HepG2 (cell line): ENCODE data around the gene KRT32.

ENCODE experiments used
- CHD4 ChIP-seq: fragments of 200-600 bp; sonication (generic); IDR thresholded peaks from 2 replicates; pipeline ENCODE4 v1.7.0; 2017; ENCODE audit warnings: mild to moderate bottlenecking, low read length, borderline replicate concordance
- MAFK ChIP-seq, 2 experiments: IDR thresholded peaks in 1 of 2; conservative IDR thresholded peaks in 1 of 2; 2 replicates each; pipeline ENCODE4 v1.6.1; 2011; ENCODE audit warnings: improper control_type of control experiment in 2 of 2, low read length in 2 of 2
- PCBP2 ChIP-seq: fragments of 200-400 bp; formaldehyde crosslinking; optimal IDR thresholded peaks from 2 replicates; pipeline ENCODE3; 2018; ENCODE audit warnings: low read length, low read depth; ENCODE audit not compliant: poor library complexity, severe bottlenecking
- POLR2AphosphoS5 ChIP-seq: IDR thresholded peaks from 2 replicates; pipeline ENCODE4 v1.6.1; 2012; ENCODE audit warnings: low read depth, low read length
- RAD21 ChIP-seq: fragments of 450-650 bp; formaldehyde crosslinking; IDR thresholded peaks from 2 replicates; pipeline ENCODE4 v1.5.0; 2020; ENCODE audit warnings: mild to moderate bottlenecking
- SRSF9 ChIP-seq: fragments of 200-400 bp; formaldehyde crosslinking; IDR thresholded peaks from 2 replicates; pipeline ENCODE4 v1.6.1; 2018; ENCODE audit warnings: borderline replicate concordance, mild to moderate bottlenecking, low read depth, low read length; ENCODE audit not compliant: insufficient read depth, poor library complexity, severe bottlenecking
- TAF1 ChIP-seq: sonication (generic); formaldehyde crosslinking; IDR thresholded peaks from 2 replicates; pipeline ENCODE4 v1.4.0; 2020; ENCODE audit warnings: missing genetic modification reagents
- ZNF777 ChIP-seq: sonication (generic); formaldehyde crosslinking; IDR thresholded peaks from 2 replicates; pipeline ENCODE4 v1.4.0; 2020; ENCODE audit warnings: missing genetic modification reagents
- TF ChIP-seq, protein P1 (sequence below): sonication (generic); formaldehyde crosslinking; IDR thresholded peaks from 2 replicates; pipeline ENCODE4 v1.5.0; 2020; ENCODE audit warnings: mild to moderate bottlenecking, missing genetic modification reagents, moderate library complexity
- TF ChIP-seq, protein P2 (sequence below): sonication (generic); formaldehyde crosslinking; IDR thresholded peaks from 2 replicates; pipeline ENCODE4 v1.8.0; 2022; ENCODE audit warnings: mild to moderate bottlenecking, missing genetic modification reagents
- TF ChIP-seq, protein P3 (sequence below): sonication (generic); formaldehyde crosslinking; IDR thresholded peaks from 2 replicates; pipeline ENCODE4 v1.4.0; 2020; ENCODE audit warnings: mild to moderate bottlenecking, missing genetic modification reagents, borderline replicate concordance

DNA sequence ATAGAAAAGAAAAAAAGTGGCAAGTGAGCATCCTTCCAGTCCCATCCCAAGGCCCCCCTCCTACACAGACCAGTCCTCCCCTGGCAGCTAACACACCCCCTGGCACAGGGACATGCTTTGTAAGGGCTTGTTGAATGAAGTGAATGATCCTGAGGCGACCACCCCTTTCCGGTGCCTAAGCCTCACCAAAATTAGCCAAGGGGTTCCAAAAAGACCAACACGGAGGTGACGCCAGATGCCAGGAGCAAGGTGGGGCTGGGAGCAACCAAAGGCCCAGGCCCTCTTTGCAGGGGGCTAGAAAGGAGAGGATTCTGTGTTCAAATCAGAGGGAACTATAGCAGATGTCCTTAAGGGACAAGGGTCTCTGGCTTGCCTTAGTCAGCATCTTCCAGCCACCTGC, 8.2 kb upstream of the KRT32 start:
- TF ChIP-seq, protein P1, sequence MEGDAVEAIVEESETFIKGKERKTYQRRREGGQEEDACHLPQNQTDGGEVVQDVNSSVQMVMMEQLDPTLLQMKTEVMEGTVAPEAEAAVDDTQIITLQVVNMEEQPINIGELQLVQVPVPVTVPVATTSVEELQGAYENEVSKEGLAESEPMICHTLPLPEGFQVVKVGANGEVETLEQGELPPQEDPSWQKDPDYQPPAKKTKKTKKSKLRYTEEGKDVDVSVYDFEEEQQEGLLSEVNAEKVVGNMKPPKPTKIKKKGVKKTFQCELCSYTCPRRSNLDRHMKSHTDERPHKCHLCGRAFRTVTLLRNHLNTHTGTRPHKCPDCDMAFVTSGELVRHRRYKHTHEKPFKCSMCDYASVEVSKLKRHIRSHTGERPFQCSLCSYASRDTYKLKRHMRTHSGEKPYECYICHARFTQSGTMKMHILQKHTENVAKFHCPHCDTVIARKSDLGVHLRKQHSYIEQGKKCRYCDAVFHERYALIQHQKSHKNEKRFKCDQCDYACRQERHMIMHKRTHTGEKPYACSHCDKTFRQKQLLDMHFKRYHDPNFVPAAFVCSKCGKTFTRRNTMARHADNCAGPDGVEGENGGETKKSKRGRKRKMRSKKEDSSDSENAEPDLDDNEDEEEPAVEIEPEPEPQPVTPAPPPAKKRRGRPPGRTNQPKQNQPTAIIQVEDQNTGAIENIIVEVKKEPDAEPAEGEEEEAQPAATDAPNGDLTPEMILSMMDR (CRISPR knock-in tag), result no peak
- TF ChIP-seq RAD21 (CRISPR knock-in tag) (no peak), PCBP2 (no peak), TAF1 (no peak), CHD4 (no peak), SRSF9 (no peak), POLR2AphosphoS5 (no peak), MAFK (conservative IDR thresholded peaks at IDR 0.05 in 1 of 2, IDR thresholded peaks at IDR 0.05 in 1 of 2; ENCODE audit: low read length in 2 of 2) (no peak), ZNF777 (CRISPR knock-in tag) (no peak)
- TF ChIP-seq, protein P2, sequence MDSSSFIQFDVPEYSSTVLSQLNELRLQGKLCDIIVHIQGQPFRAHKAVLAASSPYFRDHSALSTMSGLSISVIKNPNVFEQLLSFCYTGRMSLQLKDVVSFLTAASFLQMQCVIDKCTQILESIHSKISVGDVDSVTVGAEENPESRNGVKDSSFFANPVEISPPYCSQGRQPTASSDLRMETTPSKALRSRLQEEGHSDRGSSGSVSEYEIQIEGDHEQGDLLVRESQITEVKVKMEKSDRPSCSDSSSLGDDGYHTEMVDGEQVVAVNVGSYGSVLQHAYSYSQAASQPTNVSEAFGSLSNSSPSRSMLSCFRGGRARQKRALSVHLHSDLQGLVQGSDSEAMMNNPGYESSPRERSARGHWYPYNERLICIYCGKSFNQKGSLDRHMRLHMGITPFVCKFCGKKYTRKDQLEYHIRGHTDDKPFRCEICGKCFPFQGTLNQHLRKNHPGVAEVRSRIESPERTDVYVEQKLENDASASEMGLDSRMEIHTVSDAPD (CRISPR knock-in tag), result no peak
- TF ChIP-seq, protein P3, sequence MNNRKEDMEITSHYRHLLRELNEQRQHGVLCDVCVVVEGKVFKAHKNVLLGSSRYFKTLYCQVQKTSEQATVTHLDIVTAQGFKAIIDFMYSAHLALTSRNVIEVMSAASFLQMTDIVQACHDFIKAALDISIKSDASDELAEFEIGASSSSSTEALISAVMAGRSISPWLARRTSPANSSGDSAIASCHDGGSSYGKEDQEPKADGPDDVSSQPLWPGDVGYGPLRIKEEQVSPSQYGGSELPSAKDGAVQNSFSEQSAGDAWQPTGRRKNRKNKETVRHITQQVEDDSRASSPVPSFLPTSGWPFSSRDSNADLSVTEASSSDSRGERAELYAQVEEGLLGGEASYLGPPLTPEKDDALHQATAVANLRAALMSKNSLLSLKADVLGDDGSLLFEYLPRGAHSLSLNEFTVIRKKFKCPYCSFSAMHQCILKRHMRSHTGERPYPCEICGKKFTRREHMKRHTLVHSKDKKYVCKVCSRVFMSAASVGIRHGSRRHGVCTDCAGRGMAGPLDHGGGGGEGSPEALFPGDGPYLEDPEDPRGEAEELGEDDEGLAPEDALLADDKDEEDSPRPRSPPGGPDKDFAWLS (CRISPR knock-in tag), result no peak
